Measurements from ENCODE around the gene CRAT. TPM values are rescaled to one million over a fixed set of nuclear protein-coding genes. Genes with fewer than 3 reads are reported as not detected.

CRAT gene
- total RNA-seq, 4 donors from 2014 or later = 50.3 to 220 (median 146) TPM

DNA sequence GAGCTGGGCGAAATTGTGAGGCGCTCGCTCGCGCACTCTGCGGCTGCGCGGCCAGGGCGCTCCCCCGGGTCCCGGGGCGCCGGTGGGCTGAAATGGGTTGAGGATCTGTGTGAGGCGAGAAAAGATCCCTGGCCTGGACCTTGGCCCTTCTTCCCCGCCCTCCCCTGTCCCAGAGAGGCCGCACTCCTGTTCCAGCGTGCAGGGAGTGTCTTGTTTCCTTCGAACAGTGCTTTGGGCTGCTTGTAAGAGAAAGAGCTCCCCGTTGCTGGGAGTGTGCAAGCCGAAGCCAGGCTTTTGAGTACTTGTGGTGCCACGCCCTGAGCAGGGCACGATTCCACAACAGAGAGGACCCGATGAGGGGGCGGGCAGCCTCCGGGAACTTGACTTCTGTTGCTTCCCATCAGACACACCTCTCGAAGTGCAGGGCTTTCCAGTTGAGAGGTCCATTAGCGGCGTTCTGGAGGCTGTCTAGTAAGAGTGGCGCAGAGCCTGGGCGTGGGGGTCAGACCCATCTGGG, 29.1 kb downstream of the CRAT start:
- Histone ChIP-seq H3K36me3 (peaks cover 0 to 20% (median 0%) of the 10 kb centered on the region in 3 donors), H3K9me3 (no peaks in the 10 kb centered on the region), H3K27me3 (no peaks in the 10 kb centered on the region), H3K4me1 (peaks cover 0 to 51% (median 15%) of the 10 kb centered on the region in 4 donors), H3K4me3 (peak overlapping the region; percentile 66 to 91 (median 78)), H3K27ac (peak overlapping the region; percentile 84 to 96 (median 90))
- no peak for DNase-seq
- TF ChIP-seq, protein P1, sequence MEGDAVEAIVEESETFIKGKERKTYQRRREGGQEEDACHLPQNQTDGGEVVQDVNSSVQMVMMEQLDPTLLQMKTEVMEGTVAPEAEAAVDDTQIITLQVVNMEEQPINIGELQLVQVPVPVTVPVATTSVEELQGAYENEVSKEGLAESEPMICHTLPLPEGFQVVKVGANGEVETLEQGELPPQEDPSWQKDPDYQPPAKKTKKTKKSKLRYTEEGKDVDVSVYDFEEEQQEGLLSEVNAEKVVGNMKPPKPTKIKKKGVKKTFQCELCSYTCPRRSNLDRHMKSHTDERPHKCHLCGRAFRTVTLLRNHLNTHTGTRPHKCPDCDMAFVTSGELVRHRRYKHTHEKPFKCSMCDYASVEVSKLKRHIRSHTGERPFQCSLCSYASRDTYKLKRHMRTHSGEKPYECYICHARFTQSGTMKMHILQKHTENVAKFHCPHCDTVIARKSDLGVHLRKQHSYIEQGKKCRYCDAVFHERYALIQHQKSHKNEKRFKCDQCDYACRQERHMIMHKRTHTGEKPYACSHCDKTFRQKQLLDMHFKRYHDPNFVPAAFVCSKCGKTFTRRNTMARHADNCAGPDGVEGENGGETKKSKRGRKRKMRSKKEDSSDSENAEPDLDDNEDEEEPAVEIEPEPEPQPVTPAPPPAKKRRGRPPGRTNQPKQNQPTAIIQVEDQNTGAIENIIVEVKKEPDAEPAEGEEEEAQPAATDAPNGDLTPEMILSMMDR (IDR thresholded peaks at IDR 0.05) = no peak
- TF ChIP-seq POLR2A (IDR thresholded peaks at IDR 0.05) = no peak

DNA sequence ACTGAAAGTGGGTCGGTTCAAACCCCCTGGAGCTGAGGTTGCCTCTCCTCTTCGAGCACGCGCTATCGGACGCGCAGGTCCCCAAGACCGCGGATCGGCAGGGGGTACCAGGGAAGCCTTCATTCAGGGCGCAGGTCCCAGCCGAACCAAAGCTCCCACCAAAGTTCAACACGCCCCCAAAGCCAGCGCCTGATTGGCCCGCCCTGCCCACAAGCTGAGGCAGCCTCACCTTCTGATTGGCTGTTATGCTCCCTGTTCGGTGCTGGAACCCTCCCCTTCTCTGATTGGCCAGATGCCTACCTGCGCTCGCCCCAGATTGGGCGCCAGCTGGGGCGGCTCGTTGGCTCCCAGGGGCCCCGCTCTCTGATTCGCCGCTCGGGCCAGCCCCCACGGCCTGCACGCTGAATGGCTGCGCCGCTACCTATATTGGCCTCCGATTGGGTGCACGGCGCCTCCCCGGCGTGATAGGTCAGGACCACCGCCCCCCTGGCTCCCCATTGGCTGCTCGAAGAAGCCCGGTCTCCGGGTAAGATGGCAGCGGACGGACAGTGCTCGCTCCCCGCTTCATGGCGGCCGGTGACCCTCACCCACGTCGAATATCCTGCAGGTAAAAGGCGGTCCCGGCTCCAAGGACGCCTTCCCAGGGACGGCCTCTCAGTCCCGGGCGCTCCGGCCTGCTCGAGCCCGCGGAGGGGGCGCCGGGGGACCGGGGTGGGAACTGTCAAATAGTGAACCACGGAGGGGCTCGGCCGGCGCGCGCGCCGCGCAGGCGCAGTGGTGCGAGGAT, 29.8 kb downstream of the CRAT start, which contains the start of gene DOLPP1:
DOLPP1 (plus strand) TSS at position 511 of the 787 bp plus-strand sequence; CDS start at position 532, 21 bp downstream.
- peak within 1 kb of the TSS; percentile 84 to 96 (median 90) for H3K27ac ChIP-seq
- H3K4me3 ChIP-seq = peak within 1 kb of the TSS; percentile 66 to 91 (median 78)
- DNase-seq = peak; percentile 97 to 99 (median 99)
- peaks cover 0 to 54% (median 15%) of the 10 kb centered on the region in 4 donors for H3K4me1 ChIP-seq
- peak; percentile 84 to 87 for TF ChIP-seq POLR2A (IDR thresholded peaks at IDR 0.05)
- TF ChIP-seq, protein P1 (IDR thresholded peaks at IDR 0.05) = peak in 1 of 6 experiments; percentile 2
- H3K27me3 ChIP-seq = no peaks in the 10 kb centered on the region
- H3K36me3 ChIP-seq = peaks cover 0 to 14% (median 0%) of the 10 kb centered on the region in 3 donors
- no peaks in the 10 kb centered on the region for H3K9me3 ChIP-seq

DNA sequence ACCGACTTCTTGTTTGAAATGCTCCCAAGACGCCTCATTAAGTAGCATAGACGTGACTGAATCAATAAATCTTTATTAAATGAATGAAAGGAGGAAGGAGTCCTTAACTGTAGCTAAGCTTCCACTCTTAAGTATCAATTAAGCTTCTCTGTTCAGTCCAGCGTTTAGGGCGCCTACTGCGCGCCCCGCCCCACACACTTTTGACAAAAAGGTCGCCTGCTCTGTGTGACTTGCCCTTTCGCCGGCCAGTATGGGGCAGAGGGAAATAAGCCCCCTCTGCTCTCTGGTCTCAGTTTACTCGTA, 30.3 kb downstream of the CRAT start:
- H3K4me1 ChIP-seq = peaks cover 0 to 54% (median 15%) of the 10 kb centered on the region in 4 donors
- H3K9me3 ChIP-seq = no peaks in the 10 kb centered on the region
- DNase-seq = no peak
- H3K27ac ChIP-seq = peak overlapping the region; percentile 72 to 96 (median 90)
- H3K4me3 ChIP-seq = peak overlapping the region; percentile 66 to 91 (median 78)
- H3K36me3 ChIP-seq = peaks cover 0 to 8% (median 0%) of the 10 kb centered on the region in 3 donors
- TF ChIP-seq POLR2A (IDR thresholded peaks at IDR 0.05) = no peak
- TF ChIP-seq, protein P1 (IDR thresholded peaks at IDR 0.05) = no peak
- no peaks in the 10 kb centered on the region for H3K27me3 ChIP-seq

DNA sequence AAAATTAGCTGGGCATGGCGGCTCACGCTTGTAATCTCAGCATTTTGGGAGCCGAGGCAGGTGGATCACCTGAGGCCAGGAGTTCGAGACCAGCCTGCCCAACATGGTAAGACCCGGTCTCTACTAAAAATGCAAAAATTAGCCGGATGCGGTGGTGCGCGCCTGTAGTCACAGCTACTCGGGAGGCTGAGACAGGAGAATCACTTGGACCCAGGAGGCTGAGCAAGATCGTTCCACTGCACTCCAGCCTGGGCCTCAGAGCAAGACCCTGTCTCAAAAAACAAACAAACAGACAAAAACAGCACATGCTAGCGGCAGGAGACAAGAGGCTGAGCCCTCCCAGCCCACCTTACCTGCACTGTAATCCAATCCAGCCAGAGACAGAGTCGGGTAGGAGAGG, 30.8 kb downstream of the CRAT start:
- TF ChIP-seq, protein P1 (IDR thresholded peaks at IDR 0.05) = no peak
- TF ChIP-seq POLR2A (IDR thresholded peaks at IDR 0.05) = no peak
- Histone ChIP-seq H3K27ac (peak overlapping the region; percentile 72 to 96 (median 90)), H3K27me3 (no peaks in the 10 kb centered on the region), H3K36me3 (peaks cover 0 to 4% (median 0%) of the 10 kb centered on the region in 3 donors), H3K4me3 (peak overlapping the region in 2 of 4 donors; percentile 66 to 76), H3K4me1 (peaks cover 0 to 54% (median 15%) of the 10 kb centered on the region in 4 donors), H3K9me3 (no peaks in the 10 kb centered on the region)
- DNase-seq = no peak

DNA sequence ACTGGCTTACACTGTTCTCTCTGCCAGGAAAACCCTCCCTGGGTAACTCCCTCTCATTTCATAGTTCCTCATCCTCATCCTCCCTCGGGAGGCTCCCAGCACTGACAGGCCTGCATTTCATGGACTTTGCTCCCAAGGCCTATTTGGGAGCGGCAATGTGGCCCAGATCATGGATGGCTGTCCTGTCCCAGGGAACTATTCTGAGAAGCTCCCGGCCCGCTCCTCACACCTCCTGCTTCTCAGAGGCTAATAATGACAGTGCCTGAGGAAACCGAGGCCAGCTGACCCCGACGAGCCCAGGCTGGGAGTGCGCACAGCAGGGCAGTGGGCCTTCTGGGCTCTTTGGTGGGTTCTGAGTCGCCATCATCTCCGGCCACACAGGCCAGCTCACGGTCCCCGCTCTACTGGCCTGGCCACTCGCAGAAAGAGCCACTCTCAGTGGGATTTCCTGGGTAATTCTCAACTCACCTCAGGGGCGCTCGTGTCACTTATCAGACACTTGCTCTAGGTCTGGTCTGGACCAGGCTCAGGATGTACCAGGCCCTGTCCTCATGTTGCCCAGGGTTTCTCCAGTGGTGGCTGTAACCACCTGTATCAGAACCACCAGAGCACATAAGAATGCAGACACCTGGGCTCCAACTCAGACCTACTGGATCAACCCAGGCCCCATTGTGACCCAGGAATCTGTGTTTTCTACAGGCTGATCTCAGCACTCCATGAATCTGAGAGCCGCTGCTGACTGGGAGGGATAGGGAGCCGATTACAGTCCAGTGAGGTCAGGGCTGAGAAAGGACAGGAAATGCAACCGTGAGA, 31.7 kb downstream of the CRAT start:
- H3K27me3 ChIP-seq = no peaks in the 10 kb centered on the region
- DNase-seq = peak in 2 of 3 donors; percentile 75 to 82
- peak overlapping the region in 3 of 4 donors; percentile 68 to 89 (median 68) for H3K27ac ChIP-seq
- TF ChIP-seq, protein P1 (IDR thresholded peaks at IDR 0.05) = no peak
- peak in 1 of 2 donors; percentile 36 for TF ChIP-seq POLR2A (IDR thresholded peaks at IDR 0.05)
- no peaks in the 10 kb centered on the region for H3K9me3 ChIP-seq
- H3K4me3 ChIP-seq = peak overlapping the region in 1 of 4 donors; percentile 3
- no peaks in the 10 kb centered on the region for H3K36me3 ChIP-seq
- H3K4me1 ChIP-seq = peaks cover 0 to 52% (median 15%) of the 10 kb centered on the region in 4 donors

Data from Peyer's patch (tissue), 4 donors.